GM23338 (cell line): ENCODE results near the gene TRAIP. TPM values are rescaled to one million over a fixed set of nuclear protein-coding genes. Genes with fewer than 3 reads are reported as not detected.

ENCODE experiments used
- ATAC-seq: fragments of 200-7000 bp; cut with Tn5 transposase; 3 replicates; pipeline ENCODE4 v1.9.1; 2020
- DNase-seq: peaks from one replicate; pipeline ENCODE4 v3.0.0-alpha.2; 2015; ENCODE audit warnings: low spot score
- H2AFZ ChIP-seq: fragments of 200-600 bp; sonication (generic); 2 replicates; pipeline ENCODE4 v1.8.0; 2016; ENCODE audit warnings: antibody characterized with exemption, mild to moderate bottlenecking, moderate library complexity
- H3F3A ChIP-seq: fragments of 200-600 bp; sonication (generic); replicated peaks from 2 replicates; pipeline ENCODE4 v1.8.0; 2017; ENCODE audit warnings: antibody characterized with exemption, mixed run types, low read depth
- H3K27ac ChIP-seq: fragments of 200-600 bp; sonication (generic); 2 replicates; pipeline ENCODE4 v1.6.1; 2016; ENCODE audit warnings: low read depth
- H3K27me3 ChIP-seq: fragments of 200-600 bp; sonication (generic); 2 replicates; pipeline ENCODE4 v1.8.0; 2016; ENCODE audit warnings: mild to moderate bottlenecking, mixed run types, moderate library complexity; ENCODE audit not compliant: insufficient read depth
- H3K36me3 ChIP-seq: fragments of 200-600 bp; sonication (generic); 2 replicates; pipeline ENCODE4 v1.8.0; 2016; ENCODE audit warnings: mild to moderate bottlenecking; ENCODE audit not compliant: insufficient read depth
- H3K4me1 ChIP-seq: fragments of 200-600 bp; sonication (generic); 2 replicates; pipeline ENCODE4 v1.8.0; 2016; ENCODE audit warnings: mild to moderate bottlenecking, moderate library complexity; ENCODE audit not compliant: insufficient read depth
- H3K4me2 ChIP-seq: fragments of 200-600 bp; sonication (generic); 2 replicates; pipeline ENCODE4 v1.7.1; 2017; ENCODE audit warnings: mixed run types
- H3K4me3 ChIP-seq: fragments of 200-600 bp; sonication (generic); 2 replicates; pipeline ENCODE4 v1.6.1; 2016; ENCODE audit warnings: mixed run types
- H3K79me2 ChIP-seq: fragments of 200-600 bp; sonication (generic); replicated peaks from 2 replicates; pipeline ENCODE4 v1.8.0; 2017; ENCODE audit warnings: mild to moderate bottlenecking; ENCODE audit not compliant: insufficient read depth
- H3K9me2 ChIP-seq: fragments of 200-600 bp; sonication (generic); 2 replicates; pipeline ENCODE4 v1.8.0; 2017; ENCODE audit not compliant: insufficient read depth
- H4K20me1 ChIP-seq: fragments of 200-600 bp; sonication (generic); replicated peaks from 2 replicates; pipeline ENCODE4 v1.8.0; 2017; ENCODE audit warnings: mild to moderate bottlenecking; ENCODE audit not compliant: insufficient read depth
- H3K27ac Mint-ChIP-seq: 2 replicates; pipeline ENCODE4 v1.8.0; 2020; ENCODE audit warnings: inconsistent platforms, mild to moderate bottlenecking, moderate library complexity, mixed read lengths
- H3K27me3 Mint-ChIP-seq: 3 replicates; pipeline ENCODE4 v1.8.0; 2022; ENCODE audit warnings: low read depth, mild to moderate bottlenecking, moderate library complexity, mixed read lengths, inconsistent platforms; ENCODE audit not compliant: insufficient read depth, poor library complexity
- H3K36me3 Mint-ChIP-seq: 3 replicates; pipeline ENCODE4 v1.8.0; 2021; ENCODE audit warnings: low read depth, mild to moderate bottlenecking, inconsistent platforms, moderate library complexity, mixed read lengths
- H3K4me1 Mint-ChIP-seq: 3 replicates; pipeline ENCODE4 v1.8.0; 2020; ENCODE audit warnings: mild to moderate bottlenecking, inconsistent platforms, mixed read lengths
- H3K4me3 Mint-ChIP-seq: 3 replicates; pipeline ENCODE4 v1.8.0; 2021; ENCODE audit warnings: moderate library complexity, mild to moderate bottlenecking, inconsistent platforms, mixed read lengths
- H3K9me3 Mint-ChIP-seq: 3 replicates; pipeline ENCODE4 v1.8.0; 2020; ENCODE audit warnings: moderate library complexity, mild to moderate bottlenecking, inconsistent platforms, mixed read lengths
- CREB1 ChIP-seq: fragments of 250-450 bp; sonication (Bioruptor Pico); IDR thresholded peaks from 2 replicates; pipeline ENCODE4 v1.5.0; 2020; ENCODE audit warnings: low read depth, mild to moderate bottlenecking, moderate library complexity
- CTCF ChIP-seq, 2 experiments: fragments of 200-600 bp in 1 of 2; sonication (generic) in 1 of 2; conservative IDR thresholded peaks; 2 replicates each; pipeline versions ENCODE4 v1.5.1 to v1.6.1; 2016 to 2017; ENCODE audit warnings: antibody characterized with exemption in 2 of 2, low read depth in 2 of 2, mild to moderate bottlenecking in 2 of 2, moderate library complexity in 1 of 2
- ETS1 ChIP-seq: IDR thresholded peaks from 2 replicates; pipeline ENCODE4 v1.6.1; 2016; ENCODE audit warnings: antibody characterized with exemption
- JUNB ChIP-seq: IDR thresholded peaks from one replicate; pipeline ENCODE4 v1.6.1; 2016; ENCODE audit warnings: antibody characterized with exemption; ENCODE audit not compliant: unreplicated experiment
- STAT1 ChIP-seq: IDR thresholded peaks from one replicate; pipeline ENCODE4 v1.6.1; 2016; ENCODE audit warnings: antibody characterized with exemption; ENCODE audit not compliant: unreplicated experiment
- ZNF462 ChIP-seq: fragments of 250-450 bp; sonication (Bioruptor Pico); IDR thresholded peaks from 2 replicates; pipeline ENCODE4 v1.5.0; 2020; ENCODE audit warnings: mild to moderate bottlenecking, moderate library complexity
- polyA plus RNA-seq: library from polyadenylated mRNA; unstranded; fragments of >200 nt; fragmentation: Nextera tagmentation; extraction: Ambion mirVana; gene quantifications from 2 replicates; pipeline ENCODE4 v1.2.1, GENCODE V29; 2016
- total RNA-seq: library from RNA; depleted of rRNA; stranded (reverse); fragments of >200 nt; shearing (Covaris generic); gene quantifications from 2 replicates; pipeline ENCODE4 v1.2.3, GENCODE V29; 2014

Gene TRAIP
- total and polyA plus RNA-seq, 2 experiments from 2014 or later, result 15.3 to 16.6 TPM

- TF ChIP-seq ZNF462 (CRISPR knock-in tag) (no peak), CREB1 (CRISPR knock-in tag) (no peak), STAT1 (no peak), CTCF (conservative IDR thresholded peaks at IDR 0.05; ENCODE audit: low read depth in 2 of 2) (no peak), JUNB (no peak), ETS1 (no peak)
These were observed 22.3 kb upstream of the TRAIP start (continued) for GRCh38 chr3:49878686-49879085.

- H3K4me3 Mint-ChIP-seq, result no peak overlapping the region
- Histone ChIP-seq H3K4me2 (no peak overlapping the region), H3F3A (0 out of 2 replicates have a peak, but pooled peaks cover 4% of the 10 kb centered on the region), H4K20me1 (no peaks in the 10 kb centered on the region), H3K9me2 (no peaks in the 10 kb centered on the region), H3K36me3 (no peaks in the 10 kb centered on the region), H3K27me3 (no peaks in the 10 kb centered on the region), H3K27ac (no peak overlapping the region), H3K4me3 (no peak overlapping the region), H3K79me2 (no peaks in the 10 kb centered on the region), H3K4me1 (peaks cover 23% of the 10 kb centered on the region), H2AFZ (no peak overlapping the region)
- ATAC-seq, result no peak
- H3K27ac Mint-ChIP-seq, result no peak overlapping the region
- no peaks in the 10 kb centered on the region; the same call in 2 of the 3 replicates for H3K9me3 Mint-ChIP-seq
- H3K4me1 Mint-ChIP-seq, result peaks cover 29% of the 10 kb centered on the region
- DNase-seq, result no peak
- peaks cover 7% of the 10 kb centered on the region for H3K27me3 Mint-ChIP-seq
- no peaks in the 10 kb centered on the region for H3K36me3 Mint-ChIP-seq
- TF ChIP-seq CREB1 (CRISPR knock-in tag), result no peak
- TF ChIP-seq ZNF462 (CRISPR knock-in tag), result no peak
These were observed 21.4 kb upstream of the TRAIP start for GRCh38 chr3:49877716-49878115.
